Measurements from ENCODE around the gene VPS54.

VPS54 gene

DNA sequence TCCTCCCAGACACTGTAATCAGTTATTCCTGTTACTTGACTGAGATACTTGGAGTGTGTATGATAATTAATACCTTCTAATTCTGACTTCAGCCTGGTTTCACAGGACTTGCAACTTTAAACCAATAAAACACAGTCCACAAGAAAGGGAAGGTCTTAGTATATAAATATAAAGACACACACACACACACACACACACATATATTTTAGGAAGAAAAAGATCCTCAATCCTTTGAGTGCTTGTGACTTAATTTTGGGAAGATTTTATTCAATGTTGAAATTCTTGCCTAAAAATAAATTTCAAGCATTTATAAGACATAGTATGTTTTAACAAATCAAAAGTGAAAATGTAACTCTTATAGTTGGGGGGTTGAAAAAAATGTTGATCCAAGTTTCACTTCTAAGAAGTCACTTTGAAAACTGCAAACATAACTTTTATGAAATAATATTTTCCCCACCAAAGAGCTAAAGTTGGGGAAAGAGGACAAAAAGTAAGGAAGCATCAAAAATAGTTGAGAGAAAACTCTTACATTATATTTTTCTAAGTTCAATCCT, 824 bp upstream of the VPS54 start:
- TF ChIP-seq, protein P1, sequence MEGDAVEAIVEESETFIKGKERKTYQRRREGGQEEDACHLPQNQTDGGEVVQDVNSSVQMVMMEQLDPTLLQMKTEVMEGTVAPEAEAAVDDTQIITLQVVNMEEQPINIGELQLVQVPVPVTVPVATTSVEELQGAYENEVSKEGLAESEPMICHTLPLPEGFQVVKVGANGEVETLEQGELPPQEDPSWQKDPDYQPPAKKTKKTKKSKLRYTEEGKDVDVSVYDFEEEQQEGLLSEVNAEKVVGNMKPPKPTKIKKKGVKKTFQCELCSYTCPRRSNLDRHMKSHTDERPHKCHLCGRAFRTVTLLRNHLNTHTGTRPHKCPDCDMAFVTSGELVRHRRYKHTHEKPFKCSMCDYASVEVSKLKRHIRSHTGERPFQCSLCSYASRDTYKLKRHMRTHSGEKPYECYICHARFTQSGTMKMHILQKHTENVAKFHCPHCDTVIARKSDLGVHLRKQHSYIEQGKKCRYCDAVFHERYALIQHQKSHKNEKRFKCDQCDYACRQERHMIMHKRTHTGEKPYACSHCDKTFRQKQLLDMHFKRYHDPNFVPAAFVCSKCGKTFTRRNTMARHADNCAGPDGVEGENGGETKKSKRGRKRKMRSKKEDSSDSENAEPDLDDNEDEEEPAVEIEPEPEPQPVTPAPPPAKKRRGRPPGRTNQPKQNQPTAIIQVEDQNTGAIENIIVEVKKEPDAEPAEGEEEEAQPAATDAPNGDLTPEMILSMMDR (conservative IDR thresholded peaks at IDR 0.05) = no peak
- H3K27ac ChIP-seq = peak overlapping the region; percentile 97

DNA sequence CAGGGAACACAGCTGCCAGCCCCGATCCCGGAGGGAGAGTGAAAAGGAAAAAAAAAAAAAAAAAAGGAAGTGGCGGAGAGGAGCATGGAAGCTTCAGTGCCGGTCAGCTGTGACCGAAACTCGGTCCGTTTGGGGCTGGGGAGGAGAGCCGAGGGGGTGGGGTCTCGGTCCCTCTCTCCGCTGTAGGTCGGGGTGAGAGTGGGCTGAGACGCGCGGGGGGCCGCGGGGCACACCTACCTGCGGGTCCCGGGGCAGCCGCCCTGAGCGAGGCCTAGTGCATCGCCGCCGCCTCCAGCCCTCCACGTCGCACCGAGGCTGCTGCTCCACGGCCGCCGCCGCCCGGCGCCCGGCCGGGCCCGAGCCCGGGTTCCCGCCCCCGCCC, 536 bp downstream of the VPS54 start:
- H3K27ac ChIP-seq = peak overlapping the region; percentile 97
- TF ChIP-seq, protein P1 (conservative IDR thresholded peaks at IDR 0.05) = no peak

DNA sequence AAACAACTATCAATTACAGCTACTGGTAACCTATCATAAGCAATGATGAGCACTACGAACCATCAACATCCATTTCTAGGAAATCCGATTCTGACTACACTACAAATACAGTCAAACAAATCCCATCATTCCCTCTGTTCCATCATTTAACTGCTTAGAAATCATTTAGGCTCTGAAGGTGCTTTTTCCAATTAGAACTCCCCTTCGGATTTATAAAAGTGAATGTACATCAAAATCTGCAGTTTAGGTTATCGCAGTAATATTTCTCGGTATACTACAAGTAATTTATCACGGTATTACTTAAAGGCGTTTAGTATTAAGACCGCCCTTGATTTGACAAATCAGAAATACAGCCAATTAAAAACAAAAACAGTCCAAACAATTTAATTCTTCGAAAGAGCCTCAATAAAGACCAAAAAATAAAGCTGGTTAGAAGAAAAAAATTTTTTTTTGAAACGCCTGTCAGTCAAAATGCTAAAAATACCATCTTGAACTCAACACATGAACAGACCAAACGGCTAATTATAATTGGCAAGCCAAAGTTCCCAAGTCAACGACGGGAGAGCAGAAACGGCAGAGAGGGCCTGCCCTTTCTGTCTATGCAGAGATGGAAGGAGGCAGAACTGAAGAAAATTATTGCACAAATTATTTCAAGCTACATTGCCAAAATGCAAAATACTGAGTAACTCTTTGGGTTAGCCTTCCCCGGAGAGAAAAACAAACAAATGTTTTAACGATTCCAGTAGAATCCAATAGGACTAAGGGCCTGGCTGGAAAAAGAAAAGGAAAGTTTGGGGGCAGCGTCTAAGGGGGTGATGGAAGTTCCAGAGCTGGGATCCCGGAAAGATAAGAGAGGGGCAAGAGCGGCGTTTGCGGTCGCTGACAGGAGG, 1.2 kb downstream of the VPS54 start:
- H3K27ac ChIP-seq = peak overlapping the region; percentile 97
- TF ChIP-seq, protein P1 (conservative IDR thresholded peaks at IDR 0.05) = no peak

DNA sequence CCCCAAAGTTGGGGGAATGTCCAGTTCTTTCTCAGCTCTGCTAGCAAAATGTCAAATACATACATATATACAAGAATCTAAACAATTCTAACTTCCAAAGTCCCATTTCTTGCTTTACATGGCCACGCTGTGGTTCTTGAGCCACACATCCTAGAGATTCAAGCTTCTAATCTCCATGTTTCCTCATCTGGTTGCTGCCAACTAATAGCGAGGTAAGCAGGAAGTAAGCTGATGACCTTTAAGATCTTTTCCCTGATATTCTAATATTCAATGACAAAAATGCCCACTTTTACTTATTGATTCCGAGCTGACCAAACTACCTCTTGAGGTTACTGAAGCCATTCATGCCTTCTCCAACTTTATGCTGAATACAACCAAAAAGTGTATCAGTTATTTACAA, 3.3 kb downstream of the VPS54 start:
- H3K27ac ChIP-seq = no peak overlapping the region
- TF ChIP-seq, protein P1 (conservative IDR thresholded peaks at IDR 0.05) = no peak

DNA sequence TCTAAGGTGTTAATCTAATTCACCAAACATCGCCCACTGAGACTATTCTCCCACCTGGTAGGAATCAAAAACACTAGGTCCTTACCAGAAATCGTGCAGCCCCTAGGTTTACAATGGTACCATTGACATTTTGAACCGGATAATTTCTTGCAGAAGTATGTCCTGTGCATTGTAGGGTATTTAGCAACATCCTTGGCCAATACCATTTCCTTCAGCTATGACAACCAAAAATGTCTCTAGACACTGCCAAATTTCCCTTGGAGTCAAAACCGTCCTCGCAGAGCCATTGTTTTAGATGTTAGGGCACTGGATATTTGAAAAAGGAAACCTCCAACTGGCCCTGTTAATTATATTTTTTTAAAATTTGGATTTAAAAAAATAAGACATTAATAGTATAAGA, 3.8 kb downstream of the VPS54 start:
- TF ChIP-seq, protein P1 (conservative IDR thresholded peaks at IDR 0.05) = no peak
- no peak overlapping the region for H3K27ac ChIP-seq

DNA sequence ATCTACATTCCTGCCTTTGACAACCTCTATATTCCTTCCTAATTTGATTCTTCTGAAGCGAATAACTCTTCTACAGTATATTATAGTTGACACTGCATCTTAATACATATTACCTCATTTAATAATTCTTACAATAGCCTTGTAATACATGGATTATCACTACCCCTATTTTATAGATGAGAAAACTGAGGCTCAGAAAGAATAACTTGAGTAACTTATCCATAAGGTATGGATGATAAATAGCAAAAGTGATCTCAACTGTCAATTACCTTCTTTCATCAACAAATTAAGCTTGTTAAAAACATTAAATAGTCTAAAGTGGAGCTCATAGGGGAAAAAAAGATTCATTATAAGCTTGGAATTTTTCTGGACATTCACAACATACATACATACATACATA, 4.6 kb downstream of the VPS54 start:
- no peak overlapping the region for H3K27ac ChIP-seq
- TF ChIP-seq, protein P1 (conservative IDR thresholded peaks at IDR 0.05) = no peak

DNA sequence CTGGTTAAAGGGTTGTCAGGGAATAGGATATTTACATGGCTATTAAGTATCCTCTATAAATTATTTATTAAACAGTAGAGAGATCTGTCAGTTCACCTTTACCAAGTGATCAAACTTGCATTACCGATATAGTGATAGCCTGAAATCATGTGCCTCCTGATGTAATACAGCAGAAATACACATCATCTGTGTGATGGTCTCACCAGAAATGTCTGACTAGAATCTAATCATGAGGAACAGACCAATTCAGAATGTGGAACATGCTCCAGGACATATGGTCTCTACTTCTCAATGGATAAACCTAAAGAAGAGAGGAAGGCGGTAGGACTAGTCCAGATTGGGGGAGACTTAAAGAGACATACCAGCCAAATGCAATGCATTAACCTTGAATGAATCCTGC, 6.2 kb downstream of the VPS54 start:
- TF ChIP-seq, protein P1 (conservative IDR thresholded peaks at IDR 0.05) = no peak
- H3K27ac ChIP-seq = no peak overlapping the region

All from VCaP (cell line).